Measurements from ENCODE around the gene ZNF629.

Gene ZNF629

DNA sequence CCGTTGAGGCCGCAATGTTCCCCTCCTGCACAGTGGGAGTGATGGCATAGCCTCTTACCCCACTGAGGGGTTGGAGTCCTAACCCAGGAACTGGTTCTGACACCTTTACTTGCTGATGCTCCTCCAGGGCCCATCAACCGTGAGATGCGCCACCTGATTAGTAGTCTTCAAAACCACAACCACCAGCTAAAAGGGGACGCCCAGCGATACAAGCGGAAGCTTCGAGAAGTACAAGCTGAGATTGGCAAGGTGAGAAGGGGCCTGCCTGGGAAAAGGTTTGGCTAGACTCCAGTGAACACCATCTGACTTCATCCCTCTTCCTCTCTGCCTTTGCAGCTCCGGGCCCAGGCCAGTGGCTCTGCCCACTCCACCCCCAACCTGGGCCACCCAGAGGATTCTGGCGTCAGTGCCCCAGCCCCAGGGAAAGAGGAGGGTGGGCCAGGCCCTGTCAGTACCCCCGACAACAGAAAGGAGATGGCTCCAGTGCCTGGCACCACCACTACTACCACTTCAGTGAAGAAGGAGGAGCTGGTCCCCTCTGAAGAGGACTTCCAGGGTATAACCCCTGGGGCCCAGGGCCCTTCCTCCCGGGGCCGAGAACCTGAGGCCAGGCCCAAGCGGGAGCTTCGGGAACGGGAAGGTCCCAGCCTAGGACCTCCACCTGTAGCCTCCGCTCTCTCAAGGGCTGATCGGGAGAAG lies 19.1 kb downstream of the ZNF629 start:
- DNase-seq (ENCODE audit: low read depth): no peak

DNA sequence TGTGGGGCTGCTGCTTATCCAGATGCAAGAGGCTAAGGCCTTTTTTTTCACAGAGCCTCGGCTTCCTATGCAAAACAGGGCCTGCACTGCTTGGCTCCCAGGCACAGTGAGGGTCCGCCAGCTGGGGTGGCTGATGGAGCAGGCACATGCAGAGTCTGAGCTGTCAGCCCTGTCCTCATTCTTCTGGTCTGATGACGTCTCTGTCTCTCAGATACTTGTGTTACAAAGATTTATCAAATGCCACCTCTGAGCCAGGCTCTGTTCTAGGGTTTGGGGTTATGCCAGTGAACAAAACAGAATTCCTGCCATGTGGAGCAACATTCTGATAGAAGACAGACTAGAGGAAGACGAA lies 20.1 kb downstream of the ZNF629 start:
- no peak for DNase-seq (ENCODE audit: low read depth)

DNA sequence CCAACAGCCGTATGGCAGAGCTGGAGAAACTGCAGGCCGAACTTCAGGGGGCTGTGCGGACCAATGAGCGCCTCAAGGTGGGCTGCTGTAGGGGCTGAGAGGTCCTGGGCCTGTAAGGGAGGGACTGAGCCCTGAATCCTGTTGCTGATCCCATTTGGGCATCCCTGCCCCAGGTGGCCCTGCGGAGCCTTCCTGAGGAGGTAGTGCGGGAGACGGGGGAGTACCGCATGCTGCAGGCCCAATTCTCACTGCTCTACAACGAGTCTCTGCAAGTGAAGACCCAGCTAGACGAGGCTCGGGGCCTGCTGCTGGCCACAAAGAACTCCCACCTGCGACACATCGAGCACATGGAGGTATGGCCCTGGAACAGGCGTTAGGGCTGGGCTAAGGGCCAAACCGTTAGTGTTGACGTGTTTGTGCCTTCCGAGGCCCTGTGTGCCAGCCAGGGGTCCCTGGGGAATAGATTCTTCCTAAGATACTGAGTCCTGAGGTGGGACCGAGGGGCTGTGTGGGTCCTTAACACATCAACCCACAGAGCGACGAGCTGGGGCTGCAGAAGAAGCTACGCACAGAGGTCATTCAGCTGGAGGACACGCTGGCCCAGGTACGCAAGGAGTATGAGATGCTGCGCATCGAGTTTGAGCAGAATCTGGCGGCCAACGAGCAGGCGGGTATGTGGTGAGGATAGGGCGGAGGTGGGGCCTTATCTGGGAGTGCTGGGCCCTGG lies 20.6 kb downstream of the ZNF629 start:
- DNase-seq (ENCODE audit: low read depth): no peak

DNA sequence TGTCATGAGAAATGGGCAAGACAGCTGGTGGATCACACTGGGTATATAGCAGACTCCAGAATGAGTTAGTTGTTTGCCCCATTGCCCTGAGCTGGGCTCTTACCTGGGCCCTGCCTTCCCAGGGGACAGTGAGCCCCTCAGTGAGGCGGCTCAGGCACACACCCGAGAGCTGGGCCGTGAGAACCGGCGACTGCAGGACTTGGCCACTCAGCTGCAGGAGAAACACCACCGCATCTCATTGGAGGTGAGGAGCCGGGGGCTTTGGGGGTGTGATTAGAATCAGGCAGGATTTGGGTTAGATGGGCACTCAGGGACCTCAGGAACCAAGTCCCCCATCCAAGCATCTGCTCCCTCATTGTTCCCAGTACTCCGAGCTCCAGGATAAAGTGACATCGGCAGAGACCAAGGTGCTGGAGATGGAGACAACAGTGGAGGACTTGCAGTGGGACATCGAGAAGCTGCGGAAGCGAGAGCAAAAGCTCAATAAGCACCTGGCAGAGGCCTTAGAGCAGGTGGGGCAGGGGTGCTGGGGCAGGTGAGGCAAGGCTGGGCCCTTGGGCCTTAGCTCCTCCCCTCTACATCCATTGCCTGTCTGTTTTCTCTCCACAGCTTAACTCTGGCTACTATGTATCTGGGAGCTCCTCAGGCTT lies 22.1 kb downstream of the ZNF629 start:
- no peak for DNase-seq (ENCODE audit: low read depth)

DNA sequence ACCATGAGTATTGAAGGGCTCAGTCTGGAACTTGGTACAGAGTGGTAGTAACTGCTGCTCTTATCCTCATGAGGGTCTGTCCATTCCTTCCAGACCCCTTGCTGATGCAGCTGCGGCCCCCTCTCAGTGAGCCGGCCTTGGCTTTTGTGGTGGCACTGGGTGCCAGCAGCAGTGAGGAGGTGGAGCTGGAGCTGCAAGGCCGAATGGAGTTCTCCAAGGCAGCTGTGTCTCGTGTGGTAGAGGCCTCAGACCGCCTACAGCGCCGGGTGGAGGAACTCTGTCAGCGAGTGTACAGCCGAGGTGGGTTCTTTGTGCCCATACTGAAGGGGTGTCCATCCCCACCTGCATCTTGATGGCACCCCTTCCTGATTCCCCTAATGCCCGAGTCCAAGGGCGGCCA lies 22.9 kb downstream of the ZNF629 start:
- no peak for DNase-seq (ENCODE audit: low read depth)

DNA sequence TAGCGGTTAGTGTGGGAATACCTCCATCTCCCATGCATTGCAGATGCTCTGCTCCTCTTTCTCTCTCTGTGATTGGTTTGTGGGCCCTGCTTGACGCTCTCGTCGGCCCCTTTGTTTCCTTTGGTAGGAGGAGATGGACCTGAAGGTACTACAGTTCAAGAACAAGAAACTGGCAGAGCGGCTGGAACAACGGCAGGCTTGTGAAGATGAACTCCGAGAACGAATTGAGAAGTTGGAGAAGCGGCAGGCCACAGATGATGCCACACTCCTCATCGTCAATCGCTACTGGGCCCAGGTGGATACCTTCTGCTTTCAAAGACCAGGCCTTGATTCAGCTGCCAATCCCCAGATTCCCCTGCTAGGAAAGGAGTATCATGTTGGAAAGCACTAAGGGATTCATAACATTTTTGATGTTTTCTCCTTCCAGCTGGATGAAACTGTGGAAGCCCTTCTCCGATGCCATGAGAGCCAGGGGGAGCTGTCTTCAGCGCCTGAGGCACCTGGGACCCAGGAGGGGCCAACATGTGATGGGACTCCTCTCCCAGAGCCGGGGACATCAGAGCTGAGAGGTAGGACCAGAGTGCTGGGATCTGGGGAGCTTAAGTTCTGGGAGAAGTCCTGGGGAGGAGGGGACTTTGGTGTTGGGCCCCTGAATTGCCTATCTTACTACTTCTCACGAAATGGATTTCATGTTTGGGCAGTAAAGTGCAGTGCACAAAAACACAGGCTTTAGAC lies 23.8 kb downstream of the ZNF629 start:
- DNase-seq (ENCODE audit: low read depth): no peak

DNA sequence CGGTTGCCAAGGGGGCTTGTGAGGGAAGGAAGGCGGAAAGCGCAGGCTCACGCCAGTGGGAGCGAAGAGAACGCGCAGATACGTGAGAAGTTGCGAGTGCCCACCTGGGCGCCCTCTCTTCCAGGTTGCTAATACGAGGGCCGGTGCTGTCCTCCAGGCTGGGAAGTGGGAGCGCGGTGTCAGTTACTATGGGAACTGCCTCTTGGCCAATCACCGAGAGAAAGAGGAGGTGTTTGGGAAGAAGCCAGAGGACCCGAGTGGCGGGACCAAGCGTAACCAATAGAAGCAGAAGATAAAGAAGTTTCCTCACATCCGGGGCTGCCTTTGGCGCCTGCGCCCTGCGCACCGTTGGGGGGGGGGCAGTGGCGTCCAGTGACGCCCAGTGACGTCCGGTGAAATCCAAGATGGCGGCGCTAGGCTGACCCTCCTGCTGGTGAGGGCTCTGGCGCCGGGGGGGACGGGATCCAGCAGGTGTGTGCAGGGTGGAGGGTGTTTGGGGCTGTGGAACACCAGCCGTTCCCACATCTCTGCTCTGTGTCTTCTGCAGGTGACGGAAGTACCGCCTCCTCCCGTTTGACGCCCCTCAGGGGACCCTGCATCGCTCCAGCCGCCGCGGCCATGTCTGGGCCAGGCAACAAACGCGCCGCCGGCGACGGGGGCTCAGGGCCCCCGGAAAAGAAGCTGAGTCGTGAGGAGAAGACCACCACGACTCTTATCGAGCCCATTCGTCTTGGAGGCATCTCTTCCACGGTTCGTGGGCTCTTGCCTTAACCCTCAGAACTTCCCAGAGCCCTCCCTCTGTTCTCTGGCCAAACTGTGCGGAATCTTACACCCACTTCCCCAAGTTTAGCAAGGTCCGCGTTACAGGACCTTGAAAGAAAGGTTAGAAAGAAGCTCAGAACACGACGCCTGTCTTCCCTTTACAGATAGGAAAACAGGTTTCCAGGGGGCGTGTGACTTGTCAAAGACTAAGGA lies 24.8 kb downstream of the ZNF629 start, which contains the start of the genes CFAP119 and RNF40:
Gene CFAP119 (minus strand): TSS at position 135 of the 975 bp plus-strand sequence. CDS start 314 bp downstream, outside the sequence.
Gene RNF40 (plus strand): TSS at position 395 of the 975 bp plus-strand sequence. CDS start 224 bp downstream, at position 619.
- peak; percentile 87 for DNase-seq (ENCODE audit: low read depth)

DNA sequence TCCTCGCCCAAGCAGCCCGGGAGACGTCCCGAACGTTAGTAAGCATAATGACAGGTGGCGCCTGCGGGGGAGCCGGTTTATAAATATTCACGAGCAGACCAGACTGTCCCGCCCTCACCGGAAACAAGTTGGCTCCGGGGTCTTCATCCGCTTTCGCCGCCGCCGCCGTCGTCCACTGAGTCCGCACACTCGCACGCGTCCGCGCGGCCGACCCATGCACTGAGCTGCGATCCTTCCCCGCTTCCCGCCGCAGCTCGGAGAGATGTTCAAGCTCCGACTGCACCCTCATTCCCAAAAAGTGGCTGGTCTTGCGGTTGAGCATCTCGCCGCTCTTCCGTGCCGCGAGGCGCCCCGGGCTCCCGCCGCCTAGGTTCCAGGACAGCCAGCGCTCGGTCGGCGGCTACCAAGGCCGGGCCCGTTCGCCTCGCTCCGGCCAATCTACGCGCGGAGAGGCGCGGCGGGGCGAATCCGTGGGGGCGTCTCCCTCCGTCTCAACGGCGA lies 25.5 kb downstream of the ZNF629 start:
- DNase-seq (ENCODE audit: low read depth): peak; percentile 16

DNA sequence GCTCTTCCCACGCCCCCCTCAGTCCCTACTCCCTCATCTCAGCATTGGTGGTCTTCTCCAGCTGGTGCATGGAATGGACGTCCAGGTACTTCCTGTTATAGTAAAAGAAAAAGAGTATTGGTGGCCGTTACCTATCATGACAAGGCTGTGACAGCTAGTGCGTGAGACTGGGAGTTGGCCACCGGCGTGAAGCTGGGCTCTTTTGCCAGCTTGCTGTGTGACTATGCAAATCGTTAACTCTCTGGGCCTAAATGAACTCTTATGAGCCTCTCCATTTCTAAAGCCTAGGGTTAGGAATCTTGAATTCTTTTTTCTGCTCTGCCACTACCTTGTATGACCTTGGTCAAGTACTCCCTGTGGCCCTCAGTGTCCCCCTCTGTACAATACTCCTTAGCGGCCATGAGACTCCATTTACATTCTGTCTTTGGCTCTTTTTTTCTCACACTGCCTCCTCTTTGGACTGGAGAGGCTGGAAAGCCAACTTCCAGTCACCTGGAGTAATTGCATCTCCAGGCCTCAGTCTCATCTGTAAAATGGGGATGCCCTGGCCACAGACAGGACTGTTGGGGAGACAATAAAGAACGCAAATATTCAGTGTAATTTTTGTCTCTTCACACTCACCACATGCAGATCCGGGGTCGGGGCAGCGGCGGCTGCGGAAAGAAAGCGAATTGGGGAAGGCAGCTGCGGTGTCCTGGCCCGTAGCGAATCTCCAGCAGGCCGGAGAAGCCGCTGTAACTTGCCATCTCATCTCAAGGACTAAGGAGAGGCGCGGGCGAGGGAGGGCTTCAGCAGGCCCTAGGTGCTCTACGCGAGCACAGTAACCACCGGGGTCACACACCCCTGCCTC lies 26.2 kb downstream of the ZNF629 start:
- DNase-seq (ENCODE audit: low read depth): no peak

DNA sequence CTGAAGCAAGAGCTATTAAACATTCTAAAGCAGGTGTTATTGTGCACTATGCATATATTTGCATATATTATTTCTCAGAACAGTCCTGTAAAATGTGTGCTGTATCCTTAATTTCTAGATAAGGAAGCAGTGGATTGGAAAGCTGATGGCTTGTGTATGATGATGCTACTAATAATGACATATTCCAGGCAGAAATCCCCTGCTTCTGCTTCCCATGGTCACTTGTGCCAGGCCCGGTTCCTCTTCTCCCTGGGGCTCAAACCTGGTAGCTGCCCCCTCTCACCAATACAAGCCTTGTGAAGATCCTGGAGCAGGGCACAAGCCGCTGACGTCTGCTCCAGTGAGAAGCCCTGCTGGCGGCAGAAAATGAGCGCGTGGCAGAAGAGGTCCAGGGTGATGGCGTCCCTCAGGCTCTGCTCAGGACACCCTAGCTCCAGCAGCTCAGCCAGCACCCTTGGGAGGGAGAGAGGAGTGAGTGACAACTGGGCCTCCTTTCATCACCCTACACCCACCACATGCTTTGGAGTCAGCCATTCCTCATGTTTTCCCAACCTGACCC lies 26.9 kb downstream of the ZNF629 start:
- DNase-seq (ENCODE audit: low read depth): no peak

DNA sequence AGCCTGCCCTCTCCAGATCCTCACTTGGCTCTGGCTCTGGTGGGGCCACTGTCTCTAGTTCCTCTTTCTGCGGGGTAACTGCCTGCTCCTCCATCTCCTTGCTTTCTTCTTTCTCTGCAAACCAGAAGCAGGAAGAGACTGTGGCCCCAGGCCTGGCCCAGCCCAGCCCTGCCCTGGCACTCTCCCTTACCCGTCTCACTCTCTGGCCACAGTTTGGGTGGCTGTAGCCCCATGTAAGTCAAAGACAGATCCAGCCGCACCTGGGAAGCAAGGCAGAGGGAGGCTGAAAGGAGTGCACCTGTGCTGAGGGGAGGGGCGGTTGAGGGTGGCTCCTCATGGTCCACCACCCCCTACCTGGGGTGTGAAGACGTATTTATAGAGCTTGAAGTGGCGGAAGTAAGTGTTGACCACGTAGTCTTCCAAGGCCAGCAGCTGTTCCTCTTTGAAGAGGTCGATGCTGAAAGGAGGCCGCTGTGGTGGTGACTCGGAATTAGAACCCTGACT lies 28.0 kb downstream of the ZNF629 start:
- no peak for DNase-seq (ENCODE audit: low read depth)

DNA sequence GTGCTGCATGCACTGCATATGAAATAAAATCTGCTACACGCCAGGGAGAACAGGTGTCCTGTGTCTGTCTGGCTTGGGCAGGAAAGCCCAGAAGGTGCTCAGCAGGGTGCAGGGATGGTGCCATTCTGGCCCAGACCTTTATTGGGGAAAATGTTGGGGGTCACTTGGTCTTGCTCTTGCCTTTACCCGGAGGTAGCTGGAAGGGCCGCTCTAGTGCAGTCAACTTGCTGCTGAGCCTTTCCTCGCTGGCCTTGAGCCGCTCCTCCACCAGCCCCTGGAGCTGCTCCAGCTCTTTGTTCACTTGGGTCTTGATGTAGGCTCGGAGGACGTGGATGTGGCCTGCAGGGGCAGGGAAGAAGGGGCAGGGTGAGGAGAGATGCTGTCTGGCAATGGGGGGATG lies 29.7 kb downstream of the ZNF629 start:
- no peak for DNase-seq (ENCODE audit: low read depth)

DNA sequence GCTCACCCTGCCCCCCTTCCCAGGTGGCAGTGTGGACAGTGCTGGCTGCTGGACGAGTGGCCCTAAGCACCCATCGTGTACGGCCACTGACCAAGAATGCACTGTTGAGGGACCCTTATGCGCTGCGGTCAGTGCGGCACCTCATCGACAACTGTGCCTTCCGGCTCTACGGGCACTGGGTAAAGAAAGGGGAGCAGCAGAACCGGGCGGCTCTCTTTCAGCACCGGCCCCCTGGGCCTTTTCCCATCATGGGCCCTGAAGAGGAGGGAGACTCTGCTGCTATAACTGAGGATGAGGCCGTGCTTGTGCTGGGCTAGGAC lies 30.3 kb downstream of the ZNF629 start:
- no peak for DNase-seq (ENCODE audit: low read depth)

DNA sequence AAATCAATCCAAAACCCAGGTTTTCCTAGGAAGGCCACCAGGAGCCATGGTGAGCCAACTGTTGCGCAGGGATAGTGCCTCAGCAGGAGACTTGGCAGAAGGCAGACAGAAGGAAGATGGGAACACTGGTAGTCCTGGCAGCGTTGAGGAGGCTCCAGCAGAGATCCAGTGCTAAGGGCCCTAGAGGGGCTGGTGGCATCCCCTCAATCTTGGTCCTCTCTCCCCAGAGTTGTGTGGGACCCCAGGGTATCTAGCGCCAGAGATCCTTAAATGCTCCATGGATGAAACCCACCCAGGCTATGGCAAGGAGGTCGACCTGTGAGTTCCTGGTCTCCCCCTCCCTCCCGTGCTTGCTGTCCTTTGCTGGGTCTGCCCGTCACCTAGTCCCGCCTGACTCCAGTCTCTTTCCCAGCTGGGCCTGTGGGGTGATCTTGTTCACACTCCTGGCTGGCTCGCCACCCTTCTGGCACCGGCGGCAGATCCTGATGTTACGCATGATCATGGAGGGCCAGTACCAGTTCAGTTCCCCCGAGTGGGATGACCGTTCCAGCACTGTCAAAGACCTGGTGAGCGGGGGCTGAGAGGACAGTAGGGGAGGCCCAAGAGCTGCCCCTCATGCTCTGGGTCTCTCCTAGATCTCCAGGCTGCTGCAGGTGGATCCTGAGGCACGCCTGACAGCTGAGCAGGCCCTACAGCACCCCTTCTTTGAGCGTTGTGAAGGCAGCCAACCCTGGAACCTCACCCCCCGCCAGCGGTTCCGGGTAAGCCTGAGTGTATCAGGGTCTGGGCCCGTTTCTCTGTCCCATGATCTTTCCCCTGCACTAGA lies 30.8 kb downstream of the ZNF629 start:
- no peak for DNase-seq (ENCODE audit: low read depth)

DNA sequence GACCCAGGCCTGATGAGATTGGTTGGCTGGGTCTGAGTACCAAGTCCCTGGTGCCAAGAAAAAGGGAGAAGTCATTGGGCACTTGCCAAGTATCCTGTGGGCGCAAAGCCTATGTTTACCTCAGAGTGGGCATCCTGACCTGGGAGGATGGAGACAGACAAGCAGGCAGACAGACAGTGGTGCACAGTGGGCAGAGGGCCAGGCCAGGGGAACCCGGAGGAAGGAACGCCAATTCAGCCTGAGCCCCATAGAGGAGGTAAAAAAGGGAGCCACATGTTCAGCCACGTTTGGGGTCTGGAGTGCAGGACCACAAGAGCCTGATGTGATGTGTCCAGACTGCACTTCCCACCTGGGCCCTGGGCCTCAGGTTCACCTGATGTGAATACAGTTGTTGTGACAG lies 33.4 kb downstream of the ZNF629 start:
- DNase-seq (ENCODE audit: low read depth): no peak

DNA sequence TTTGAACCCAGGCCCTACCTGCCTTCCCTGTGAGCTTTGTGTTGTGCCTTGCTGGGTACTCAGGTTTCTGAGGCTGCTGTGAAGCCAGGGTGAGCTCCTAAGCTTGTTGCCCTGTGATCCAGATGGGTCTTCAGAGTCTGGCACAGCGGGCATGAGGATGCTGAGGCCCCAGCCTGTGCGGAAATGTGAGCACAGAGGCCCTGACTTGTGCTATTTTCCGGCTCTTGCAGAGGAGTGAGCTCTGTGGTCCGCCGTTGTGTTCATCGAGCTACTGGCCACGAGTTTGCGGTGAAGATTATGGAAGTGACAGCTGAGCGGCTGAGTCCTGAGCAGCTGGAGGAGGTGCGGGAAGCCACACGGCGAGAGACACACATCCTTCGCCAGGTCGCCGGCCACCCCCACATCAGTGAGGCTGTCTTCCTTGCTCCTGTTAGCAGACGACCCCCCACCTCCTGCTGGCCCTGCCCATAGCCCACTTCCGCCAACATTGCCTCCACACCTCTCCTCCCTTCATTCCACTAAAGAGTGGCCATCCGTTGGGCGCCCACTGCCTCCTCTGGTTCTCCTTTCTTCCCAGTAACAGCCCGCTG lies 36.0 kb downstream of the ZNF629 start:
- DNase-seq (ENCODE audit: low read depth): no peak

DNA sequence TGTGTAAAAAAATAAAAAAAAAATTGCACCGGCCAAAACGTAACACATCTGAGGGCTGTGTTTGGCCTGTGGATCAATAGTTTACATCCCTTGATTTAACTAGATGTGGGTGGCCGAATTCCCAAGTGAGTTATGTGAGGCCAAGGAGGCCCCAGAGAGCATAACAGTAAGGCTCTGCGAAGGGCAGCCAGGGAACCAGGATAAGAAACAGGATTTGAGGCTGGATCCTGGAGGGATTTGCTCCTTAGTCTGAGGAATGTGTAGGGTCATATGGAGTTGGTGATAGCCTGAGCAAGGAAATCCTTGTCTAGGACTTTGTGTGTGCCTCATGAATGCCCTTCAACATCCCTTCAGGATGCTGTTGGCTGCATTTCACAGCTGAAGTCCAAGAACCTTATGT lies 36.8 kb downstream of the ZNF629 start:
- DNase-seq (ENCODE audit: low read depth): no peak
